ENCODE data around the gene SMIM41. TPM values are rescaled to one million over a fixed set of nuclear protein-coding genes. Genes with fewer than 3 reads are reported as not detected.

The SMIM41 gene
- not detected in 2 replicates for total RNA-seq (2014; rRNA removed)
- percentile 46 among the genes with signal in this experiment for Bru-seq, nascent RNA
- BruChase-seq, experiment 1, labeled RNA remaining after a 6-hour chase: percentile 29 among the genes with signal in this experiment
- BruChase-seq, experiment 2, labeled RNA remaining after a 2-hour chase: percentile 40 among the genes with signal in this experiment
- long read RNA-seq: 0 reads

DNA sequence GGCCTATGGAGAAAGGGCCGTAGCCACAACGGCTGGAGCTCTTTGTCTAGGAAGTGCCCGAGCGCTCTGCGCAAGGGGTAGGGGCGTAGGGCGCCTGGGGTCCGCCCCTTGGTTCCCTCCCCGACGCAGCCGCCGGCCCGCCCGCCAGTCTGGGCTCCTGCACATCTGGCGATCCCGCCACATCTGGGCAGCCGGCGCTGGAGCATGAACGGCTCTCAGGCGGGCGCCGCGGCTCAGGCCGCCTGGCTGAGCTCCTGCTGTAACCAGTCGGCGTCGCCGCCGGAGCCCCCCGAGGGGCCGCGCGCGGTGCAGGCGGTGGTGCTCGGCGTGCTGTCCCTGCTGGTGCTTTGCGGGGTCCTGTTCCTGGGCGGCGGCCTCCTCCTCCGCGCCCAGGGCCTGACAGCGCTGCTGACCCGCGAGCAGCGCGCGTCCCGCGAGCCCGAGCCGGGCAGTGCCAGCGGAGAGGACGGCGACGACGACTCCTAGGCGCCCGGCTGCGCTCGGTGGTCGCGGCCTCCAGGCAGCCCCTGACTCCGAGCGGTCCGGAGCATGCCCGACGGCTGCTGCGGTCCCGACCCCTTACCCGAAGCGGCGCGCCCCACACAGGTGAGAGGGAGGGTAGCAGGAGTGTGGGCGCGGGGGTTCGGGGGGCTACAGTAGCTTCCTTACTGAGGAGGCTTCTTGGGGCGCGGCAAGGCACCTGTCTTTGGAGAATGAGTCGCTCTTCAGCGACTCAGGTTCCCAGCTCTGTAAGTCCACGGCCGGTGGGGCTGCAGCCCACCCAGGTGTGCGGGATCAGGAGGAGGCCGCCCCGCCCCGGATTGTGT, at the start of gene SMIM41:
Gene SMIM41 (plus strand): TSS at position 129 of the 827 bp plus-strand sequence. CDS start 76 bp downstream, at position 205.
- intact Hi-C loops (cut with micrococcal nuclease): loop anchor here (5.0 kb wide), 1 partner anchor 38 kb away; no protein-coding TSS in a partner anchor
- BruUV-seq (replicated peaks): no TSS peak
- Histone ChIP-seq H3F3A (ENCODE audit: low read length, unreplicated experiment) (no peaks in the 10 kb centered on the region), H4K20me1 (ENCODE audit: low read length) (peaks cover 10% of the 10 kb centered on the region), H3K4me1 (ENCODE audit: insufficient read depth, low read length) (peaks cover 10% of the 10 kb centered on the region), H3K79me2 (ENCODE audit: low read length) (peaks cover 31% of the 10 kb centered on the region), H3K27ac (ENCODE audit: low read length) (no peak within 1 kb of the TSS), H3K36me3 (ENCODE audit: low read depth, low read length) (peaks cover 20% of the 10 kb centered on the region), H3K27me3 (ENCODE audit: low read length) (no peaks in the 10 kb centered on the region), H3K9me2 (replicated peaks; ENCODE audit: low read length) (no peaks in the 10 kb centered on the region), H3K9ac (ENCODE audit: low read length) (no peak within 1 kb of the TSS), H2AFZ (ENCODE audit: low read length) (no peak within 1 kb of the TSS), H3K4me3 (ENCODE audit: low read length) (no peak within 1 kb of the TSS), H3K9me3 (ENCODE audit: low read length) (no peaks in the 10 kb centered on the region), H3K4me2 (ENCODE audit: low read length) (no peak within 1 kb of the TSS)
- CTCF ChIA-PET: no interaction called here
- ATAC-seq: no peak
- no peak for TF ChIP-seq EZH2phosphoT487 (IDR thresholded peaks at IDR 0.05; ENCODE audit: borderline replicate concordance, low read length)
- TF ChIP-seq, protein P1, sequence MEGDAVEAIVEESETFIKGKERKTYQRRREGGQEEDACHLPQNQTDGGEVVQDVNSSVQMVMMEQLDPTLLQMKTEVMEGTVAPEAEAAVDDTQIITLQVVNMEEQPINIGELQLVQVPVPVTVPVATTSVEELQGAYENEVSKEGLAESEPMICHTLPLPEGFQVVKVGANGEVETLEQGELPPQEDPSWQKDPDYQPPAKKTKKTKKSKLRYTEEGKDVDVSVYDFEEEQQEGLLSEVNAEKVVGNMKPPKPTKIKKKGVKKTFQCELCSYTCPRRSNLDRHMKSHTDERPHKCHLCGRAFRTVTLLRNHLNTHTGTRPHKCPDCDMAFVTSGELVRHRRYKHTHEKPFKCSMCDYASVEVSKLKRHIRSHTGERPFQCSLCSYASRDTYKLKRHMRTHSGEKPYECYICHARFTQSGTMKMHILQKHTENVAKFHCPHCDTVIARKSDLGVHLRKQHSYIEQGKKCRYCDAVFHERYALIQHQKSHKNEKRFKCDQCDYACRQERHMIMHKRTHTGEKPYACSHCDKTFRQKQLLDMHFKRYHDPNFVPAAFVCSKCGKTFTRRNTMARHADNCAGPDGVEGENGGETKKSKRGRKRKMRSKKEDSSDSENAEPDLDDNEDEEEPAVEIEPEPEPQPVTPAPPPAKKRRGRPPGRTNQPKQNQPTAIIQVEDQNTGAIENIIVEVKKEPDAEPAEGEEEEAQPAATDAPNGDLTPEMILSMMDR (conservative IDR thresholded peaks at IDR 0.05; ENCODE audit: low read depth, low read length): no peak
- TF ChIP-seq EZH2 (IDR thresholded peaks at IDR 0.05; ENCODE audit: low read length, unreplicated experiment): no peak
- DNase-seq: no peak
- POLR2A ChIA-PET (ENCODE audit: unreplicated experiment): no interaction called here

DNA sequence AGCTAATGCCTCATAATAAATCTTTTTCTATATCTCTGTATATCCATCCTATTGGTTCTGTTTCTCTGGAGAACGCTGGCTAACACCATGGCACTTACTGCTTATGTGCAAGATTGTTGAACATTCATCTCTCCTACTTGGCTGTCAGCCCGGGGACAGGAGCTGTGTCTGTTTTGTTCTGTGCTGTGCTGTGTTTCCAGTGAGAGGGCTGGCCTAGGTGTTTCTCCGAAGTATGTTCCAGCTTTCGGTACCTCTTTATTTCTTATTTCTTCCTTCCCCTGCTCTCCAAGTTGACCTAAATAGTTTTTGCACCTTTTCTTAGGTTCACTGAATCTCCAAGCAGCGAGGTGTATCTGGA, 47.1 kb upstream of the SMIM41 start:
- BruUV-seq (replicated peaks): TSS peak; percentile 42
- CTCF ChIA-PET: interaction anchor here (0.8 to 1.0 kb wide), 4 partner anchors 9 to 39 kb away, joined by 3 to 6 read pairs (median 4); no protein-coding TSS in a partner anchor
- peaks cover 1% of the 10 kb centered on the region; the same call in 1 of the 2 replicates for H3K79me2 ChIP-seq (ENCODE audit: low read length)

More for the DNA sequence above, 47.1 kb upstream of the SMIM41 start:
- Histone ChIP-seq H3K27ac (ENCODE audit: low read length) (peak overlapping the region; percentile 49), H3K4me3 (ENCODE audit: low read length) (peak overlapping the region; percentile 65), H3K4me2 (ENCODE audit: low read length) (peak overlapping the region; percentile 94), H3K36me3 (ENCODE audit: low read depth, low read length) (no peaks in the 10 kb centered on the region), H2AFZ (ENCODE audit: low read length) (peak overlapping the region; percentile 74), H3K9ac (ENCODE audit: low read length) (peak overlapping the region; percentile 53), H3K9me2 (replicated peaks; ENCODE audit: low read length) (no peaks in the 10 kb centered on the region), H3F3A (ENCODE audit: low read length, unreplicated experiment) (no peaks in the 10 kb centered on the region), H3K9me3 (ENCODE audit: low read length) (no peaks in the 10 kb centered on the region), H4K20me1 (ENCODE audit: low read length) (no peaks in the 10 kb centered on the region), H3K4me1 (ENCODE audit: insufficient read depth, low read length) (peaks cover 21% of the 10 kb centered on the region), H3K27me3 (ENCODE audit: low read length) (no peaks in the 10 kb centered on the region)
- intact Hi-C loops (cut with micrococcal nuclease): no loop called here
- DNase-seq: peak; percentile 30
- TF ChIP-seq, protein P1 (conservative IDR thresholded peaks at IDR 0.05; ENCODE audit: low read depth, low read length): no peak
- no peak for TF ChIP-seq EZH2 (IDR thresholded peaks at IDR 0.05; ENCODE audit: low read length, unreplicated experiment)
- no peak for TF ChIP-seq EZH2phosphoT487 (IDR thresholded peaks at IDR 0.05; ENCODE audit: borderline replicate concordance, low read length)
- POLR2A ChIA-PET (ENCODE audit: unreplicated experiment): interaction anchor here (0.6 to 1.1 kb wide), 4 partner anchors 19 to 313 kb away, joined by 3 to 5 read pairs (median 4); partner anchors contain the start of gene NR4A1
- ATAC-seq: peak; percentile 36

Data from PC-3 (cell line).